NCI-H82 treated with DMSO at 0.1 percent for 48 hours (cell line): ENCODE data around the gene TRUB1.

Source experiments
- DNase-seq: peaks from one replicate; lab custom pipeline; 2025; ENCODE audit not compliant: unreplicated experiment; lab: John Stamatoyannopoulos, UW

TRUB1 gene

GRCh38 chr10:114974625-114975024 lies 36.6 kb downstream of the TRUB1 start:
- no peak for DNase-seq

GRCh38 chr10:114975091-114975490 lies 37.1 kb downstream of the TRUB1 start:
- no peak for DNase-seq

GRCh38 chr10:114982989-114983388 lies 45.0 kb downstream of the TRUB1 start:
- no peak for DNase-seq

- DNase-seq = no peak
These were observed 50.0 kb downstream of the TRUB1 start for GRCh38 chr10:114987995-114988394.

- peak; percentile 63 for DNase-seq
These were observed 52.6 kb downstream of the TRUB1 start for GRCh38 chr10:114990586-114990985.

- no peak for DNase-seq
These were observed 53.0 kb downstream of the TRUB1 start for GRCh38 chr10:114990991-114991390.

GRCh38 chr10:114992189-114992775 lies 54.3 kb downstream of the TRUB1 start:
- no peak for DNase-seq

GRCh38 chr10:114995468-114996247 lies 57.7 kb downstream of the TRUB1 start:
- no peak for DNase-seq

GRCh38 chr10:114996542-114996941 lies 58.5 kb downstream of the TRUB1 start:
- DNase-seq = no peak

- no peak for DNase-seq
These were observed 61.0 kb downstream of the TRUB1 start for GRCh38 chr10:114998993-114999392.

- DNase-seq = no peak
These were observed 63.7 kb downstream of the TRUB1 start for GRCh38 chr10:115001506-115002381.

GRCh38 chr10:115003396-115003795 lies 65.4 kb downstream of the TRUB1 start:
- no peak for DNase-seq

- DNase-seq = no peak
These were observed 66.4 kb downstream of the TRUB1 start for GRCh38 chr10:115004236-115004862.

- no peak for DNase-seq
These were observed 67.8 kb downstream of the TRUB1 start for GRCh38 chr10:115005771-115006170.

GRCh38 chr10:115018185-115018931 lies 80.4 kb downstream of the TRUB1 start:
- DNase-seq = no peak

- no peak for DNase-seq
These were observed 82.5 kb downstream of the TRUB1 start for GRCh38 chr10:115020449-115020848.

GRCh38 chr10:115022733-115023132 lies 84.7 kb downstream of the TRUB1 start:
- DNase-seq = no peak

GRCh38 chr10:115023715-115024114 lies 85.7 kb downstream of the TRUB1 start:
- DNase-seq = no peak

GRCh38 chr10:115024371-115024770 lies 86.4 kb downstream of the TRUB1 start:
- DNase-seq = no peak

- DNase-seq = no peak
These were observed 88.2 kb downstream of the TRUB1 start for GRCh38 chr10:115026056-115026745.
